ENCODE measurements around the gene TMEM258. TPM values are rescaled to one million over a fixed set of nuclear protein-coding genes. Genes with fewer than 3 reads are reported as not detected.
A peak's percentile ranks its signal among the peaks of the same experiment; 100 is the strongest.

TMEM258 gene
- total and polyA plus RNA-seq, 10 of the 15 experiments (the other 5 are each of a cell fraction or from before 2014, with no cell fraction given), result 160 to 840 (median 326) TPM

DNA sequence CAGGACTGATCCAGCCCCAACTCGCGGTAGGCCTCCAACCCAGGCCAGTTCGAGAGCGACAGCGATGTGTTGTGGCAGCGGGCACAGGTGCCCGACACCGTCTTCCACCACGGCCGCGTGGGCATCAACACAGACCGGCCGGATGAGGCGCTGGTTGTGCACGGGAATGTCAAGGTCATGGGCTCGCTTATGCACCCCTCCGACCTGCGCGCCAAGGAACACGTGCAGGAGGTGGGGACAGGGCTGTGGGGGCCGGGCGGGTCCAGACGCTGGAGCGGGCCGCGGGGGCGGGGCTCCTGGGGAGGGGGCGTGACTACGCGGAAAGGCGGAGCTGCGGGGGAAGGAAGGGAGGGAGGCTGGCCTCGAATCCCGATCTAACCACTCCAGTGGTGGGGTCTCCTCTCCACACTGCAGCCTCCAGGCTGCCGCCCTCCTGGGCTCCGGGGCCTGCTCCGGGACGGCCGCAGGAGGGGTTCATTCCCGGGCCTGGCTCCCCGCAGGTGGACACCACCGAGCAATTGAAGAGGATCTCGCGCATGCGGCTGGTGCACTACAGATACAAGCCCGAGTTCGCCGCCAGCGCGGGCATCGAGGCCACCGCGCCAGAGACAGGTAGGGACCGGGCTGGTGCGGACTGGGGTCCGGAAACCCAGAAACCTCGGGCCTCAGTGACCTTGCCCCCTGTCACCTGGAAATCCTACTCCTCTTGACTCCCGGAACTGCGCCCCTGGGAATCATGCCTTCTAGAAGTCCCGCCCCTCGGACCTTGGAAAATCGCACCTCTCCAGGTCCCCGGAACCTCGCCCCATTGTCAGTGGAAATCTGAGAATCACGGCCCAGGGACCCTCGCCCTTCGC is 14.9 kb downstream of the TMEM258 start:
- TF ChIP-seq, protein P1, sequence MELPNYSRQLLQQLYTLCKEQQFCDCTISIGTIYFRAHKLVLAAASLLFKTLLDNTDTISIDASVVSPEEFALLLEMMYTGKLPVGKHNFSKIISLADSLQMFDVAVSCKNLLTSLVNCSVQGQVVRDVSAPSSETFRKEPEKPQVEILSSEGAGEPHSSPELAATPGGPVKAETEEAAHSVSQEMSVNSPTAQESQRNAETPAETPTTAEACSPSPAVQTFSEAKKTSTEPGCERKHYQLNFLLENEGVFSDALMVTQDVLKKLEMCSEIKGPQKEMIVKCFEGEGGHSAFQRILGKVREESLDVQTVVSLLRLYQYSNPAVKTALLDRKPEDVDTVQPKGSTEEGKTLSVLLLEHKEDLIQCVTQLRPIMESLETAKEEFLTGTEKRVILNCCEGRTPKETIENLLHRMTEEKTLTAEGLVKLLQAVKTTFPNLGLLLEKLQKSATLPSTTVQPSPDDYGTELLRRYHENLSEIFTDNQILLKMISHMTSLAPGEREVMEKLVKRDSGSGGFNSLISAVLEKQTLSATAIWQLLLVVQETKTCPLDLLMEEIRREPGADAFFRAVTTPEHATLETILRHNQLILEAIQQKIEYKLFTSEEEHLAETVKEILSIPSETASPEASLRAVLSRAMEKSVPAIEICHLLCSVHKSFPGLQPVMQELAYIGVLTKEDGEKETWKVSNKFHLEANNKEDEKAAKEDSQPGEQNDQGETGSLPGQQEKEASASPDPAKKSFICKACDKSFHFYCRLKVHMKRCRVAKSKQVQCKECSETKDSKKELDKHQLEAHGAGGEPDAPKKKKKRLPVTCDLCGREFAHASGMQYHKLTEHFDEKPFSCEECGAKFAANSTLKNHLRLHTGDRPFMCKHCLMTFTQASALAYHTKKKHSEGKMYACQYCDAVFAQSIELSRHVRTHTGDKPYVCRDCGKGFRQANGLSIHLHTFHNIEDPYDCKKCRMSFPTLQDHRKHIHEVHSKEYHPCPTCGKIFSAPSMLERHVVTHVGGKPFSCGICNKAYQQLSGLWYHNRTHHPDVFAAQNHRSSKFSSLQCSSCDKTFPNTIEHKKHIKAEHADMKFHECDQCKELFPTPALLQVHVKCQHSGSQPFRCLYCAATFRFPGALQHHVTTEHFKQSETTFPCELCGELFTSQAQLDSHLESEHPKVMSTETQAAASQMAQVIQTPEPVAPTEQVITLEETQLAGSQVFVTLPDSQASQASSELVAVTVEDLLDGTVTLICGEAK (IDR thresholded peaks at IDR 0.05; ENCODE audit: borderline replicate concordance), result no peak
- peak; percentile 24 to 66; a peak in 2 of 4 replicates for TF ChIP-seq BHLHE40 (IDR thresholded peaks at IDR 0.05; ENCODE audit: borderline replicate concordance in 1 of 2, low read depth in 2 of 2, low read length in 1 of 2)
- SMC1A ChIA-PET (ENCODE audit: uncharacterized antibody, unreplicated experiment), result interaction anchor here (0.8 to 2.6 kb wide), 2 partner anchors 24 to 28 kb away, joined by 3 to 8 read pairs; no protein-coding TSS in a partner anchor
- CTCF ChIA-PET, result interaction anchor here (7.5 kb wide), 1 partner anchor 29 kb away, joined by 88 read pairs; no protein-coding TSS in a partner anchor
- BruUV-seq (replicated peaks), result no TSS peak
- intact Hi-C loops (cut with micrococcal nuclease; ENCODE audit: unreplicated experiment), result no loop called here
- H2AFZ ChIP-seq (ENCODE audit: control insufficient read depth, low read depth, low read length), result no peak overlapping the region
- no peaks in the 10 kb centered on the region for H3K36me3 ChIP-seq (ENCODE audit: control insufficient read depth in 2 of 2, insufficient read depth in 2 of 2, low read length in 1 of 2)
- no peak overlapping the region for H3K27ac ChIP-seq (ENCODE audit: control insufficient read depth, insufficient read depth)
- H3K79me2 ChIP-seq (ENCODE audit: control insufficient read depth, insufficient read depth, low read length), result no peaks in the 10 kb centered on the region
- H3K9ac ChIP-seq (ENCODE audit: control insufficient read depth, insufficient read depth, low read length), result no peak overlapping the region
- H3K4me2 ChIP-seq (ENCODE audit: control insufficient read depth, insufficient read depth), result 0 out of 2 replicates have a peak overlapping the region, but pooled peaks have one; percentile 18
- no peaks in the 10 kb centered on the region for H3K27me3 ChIP-seq (replicated peaks in 1 of 2; ENCODE audit: control insufficient read depth in 2 of 2, insufficient read depth in 2 of 2, low read length in 1 of 2)
- in situ Hi-C loops (cut with MboI), result no loop called here
- no peaks in the 10 kb centered on the region; the same call in 1 of the 2 replicates for H3K4me1 ChIP-seq (ENCODE audit: control insufficient read depth, insufficient read depth, low read length)
- DNase-seq (ENCODE audit: low read depth, low spot score), result no peak
- no peaks in the 10 kb centered on the region for H3K9me3 ChIP-seq (replicated peaks; ENCODE audit: control insufficient read depth, insufficient read depth, low read length)
- H4K20me1 ChIP-seq (ENCODE audit: control insufficient read depth, insufficient read depth), result no peaks in the 10 kb centered on the region
- RAD21 ChIA-PET (ENCODE audit: unreplicated experiment), result interaction anchor here (0.6 kb wide), 1 partner anchor 30 kb away, joined by 5 read pairs; no protein-coding TSS in a partner anchor
- ATAC-seq, result peak; percentile 59
- WGBS (ENCODE audit: insufficient coverage, insufficient replicate concordance, low lambda C conversion rate, missing lambda C conversion rate), result 41% methylated on average over 52 of the region's 67 CpGs
- POLR2A ChIA-PET, result no interaction called here
- FAIRE-seq, result no peak
- H3K4me3 ChIP-seq, result no peak overlapping the region

Data from GM12878 (cell line).